OCI-LY1 (cell line): ENCODE results near the gene RAI2.

Source experiments
- EZH2 ChIP-seq: fragments of 200-600 bp; sonication (generic), shearing (Covaris generic); IDR thresholded peaks from 2 replicates; pipeline ENCODE4 v1.8.0; 2017; ENCODE audit warnings: borderline replicate concordance, mixed run types, mild to moderate bottlenecking, antibody characterized with exemption, low read length, moderate library complexity, mixed read lengths
- TF ChIP-seq, protein P1 (sequence below): fragments of 200-600 bp; sonication (generic), shearing (Covaris generic); IDR thresholded peaks from 2 replicates; pipeline ENCODE4 v1.5.1; 2017; ENCODE audit warnings: mild to moderate bottlenecking, antibody characterized with exemption, low read length, moderate library complexity, mixed read lengths

DNA sequence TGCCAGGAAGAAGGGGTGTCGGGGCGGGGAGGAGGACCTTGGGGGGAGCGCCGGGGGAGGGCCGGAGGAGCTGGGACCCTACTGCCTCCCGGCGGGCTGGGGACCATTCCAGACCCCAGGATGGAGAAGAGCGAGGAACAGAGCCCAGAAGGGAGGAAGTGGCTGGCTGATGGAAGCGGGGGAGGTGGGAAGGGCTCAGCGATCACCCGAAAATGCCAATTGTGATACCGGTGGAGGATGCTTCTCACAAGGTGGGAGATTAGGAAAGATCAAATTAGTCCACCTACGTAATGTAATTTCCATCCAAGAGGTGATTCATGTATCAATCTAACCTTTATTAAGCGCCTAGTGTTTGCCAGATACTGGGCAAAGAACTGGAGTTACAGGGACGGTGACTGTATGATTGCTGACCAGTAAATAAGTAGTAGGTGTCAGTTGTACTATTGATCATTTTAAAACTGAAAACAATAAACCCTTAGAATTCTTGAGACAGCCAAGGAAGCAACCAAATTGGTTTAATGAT, 452 bp upstream of the RAI2 start:
- TF ChIP-seq, protein P1, sequence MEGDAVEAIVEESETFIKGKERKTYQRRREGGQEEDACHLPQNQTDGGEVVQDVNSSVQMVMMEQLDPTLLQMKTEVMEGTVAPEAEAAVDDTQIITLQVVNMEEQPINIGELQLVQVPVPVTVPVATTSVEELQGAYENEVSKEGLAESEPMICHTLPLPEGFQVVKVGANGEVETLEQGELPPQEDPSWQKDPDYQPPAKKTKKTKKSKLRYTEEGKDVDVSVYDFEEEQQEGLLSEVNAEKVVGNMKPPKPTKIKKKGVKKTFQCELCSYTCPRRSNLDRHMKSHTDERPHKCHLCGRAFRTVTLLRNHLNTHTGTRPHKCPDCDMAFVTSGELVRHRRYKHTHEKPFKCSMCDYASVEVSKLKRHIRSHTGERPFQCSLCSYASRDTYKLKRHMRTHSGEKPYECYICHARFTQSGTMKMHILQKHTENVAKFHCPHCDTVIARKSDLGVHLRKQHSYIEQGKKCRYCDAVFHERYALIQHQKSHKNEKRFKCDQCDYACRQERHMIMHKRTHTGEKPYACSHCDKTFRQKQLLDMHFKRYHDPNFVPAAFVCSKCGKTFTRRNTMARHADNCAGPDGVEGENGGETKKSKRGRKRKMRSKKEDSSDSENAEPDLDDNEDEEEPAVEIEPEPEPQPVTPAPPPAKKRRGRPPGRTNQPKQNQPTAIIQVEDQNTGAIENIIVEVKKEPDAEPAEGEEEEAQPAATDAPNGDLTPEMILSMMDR: no peak
- TF ChIP-seq EZH2: no peak
